GM12878 (cell line): ENCODE data around the gene USP5. TPM values are rescaled to one million over a fixed set of nuclear protein-coding genes. Genes with fewer than 3 reads are reported as not detected.

Experiments used
- ATAC-seq: fragments of 200-7000 bp; cut with Tn5 transposase; 3 replicates; pipeline ENCODE4 v1.9.1; 2020; ENCODE audit warnings: mild to moderate bottlenecking, moderate library complexity
- BruUV-seq: library from RNA; stranded (reverse); fragments of 400-500 nt; replicated peaks from 2 replicates; lab custom pipeline; 2021; lab: Mats Ljungman, UMichigan
- CTCF ChIA-PET: fragments of 300-600 bp; sonication (Branson Sonifier 250); formaldehyde crosslinking; extraction: SDS; loops from one replicate; lab custom pipeline; 2021; ENCODE audit warnings: inconsistent platforms; lab: Yijun Ruan, JAX
- POLR2A ChIA-PET: fragments of 350-600 bp; formaldehyde crosslinking; extraction: SDS; loops from one replicate; lab custom pipeline; 2021; ENCODE audit warnings: inconsistent platforms; lab: Charles Lee
- RAD21 ChIA-PET: fragments of 300-600 bp; sonication (Branson Sonifier 250); formaldehyde crosslinking; loops from one replicate; lab custom pipeline; 2023; ENCODE audit warnings: antibody characterized with exemption; ENCODE audit not compliant: unreplicated experiment; lab: Charles Lee
- SMC1A ChIA-PET: fragments of 300-600 bp; sonication (Branson Sonifier 250); formaldehyde crosslinking; loops from one replicate; lab custom pipeline; 2023; ENCODE audit not compliant: unreplicated experiment, uncharacterized antibody; lab: Charles Lee
- DNase-seq: peaks from one replicate; pipeline ENCODE4 v3.0.0-alpha.2; 2011; ENCODE audit warnings: low read depth, low spot score
- FAIRE-seq: peaks from 3 replicates; lab custom pipeline; 2011; peaks lifted over from hg19 to GRCh38; lab: Jason Lieb, UNC
- H2AFZ ChIP-seq: 2 replicates; pipeline ENCODE4 v1.6.0; 2011; ENCODE audit warnings: low read depth, low read length, control low read depth; ENCODE audit not compliant: control insufficient read depth
- H3K27ac ChIP-seq: 2 replicates; pipeline ENCODE4 v1.5.1; 2011; ENCODE audit warnings: control low read depth; ENCODE audit not compliant: control insufficient read depth, insufficient read depth
- H3K27me3 ChIP-seq, 2 experiments: replicated peaks in 1 of 2; 2 replicates each; pipeline versions ENCODE4 v1.6.0 to v1.6.1; 2011; ENCODE audit warnings: low read length in 1 of 2; ENCODE audit not compliant: control insufficient read depth in 2 of 2, insufficient read depth in 2 of 2
- H3K36me3 ChIP-seq, 2 experiments: 2 replicates each; pipeline ENCODE4 v1.5.1; 2011; ENCODE audit warnings: low read length in 1 of 2; ENCODE audit not compliant: control insufficient read depth in 2 of 2, insufficient read depth in 2 of 2
- H3K4me1 ChIP-seq: 2 replicates; pipeline ENCODE4 v1.6.1; 2011; ENCODE audit warnings: mild to moderate bottlenecking, low read length, moderate library complexity, mixed read lengths; ENCODE audit not compliant: control insufficient read depth, insufficient read depth
- H3K4me2 ChIP-seq: 2 replicates; pipeline ENCODE4 v1.6.0; 2011; ENCODE audit warnings: control low read depth; ENCODE audit not compliant: control insufficient read depth, insufficient read depth
- H3K4me3 ChIP-seq: fragments of 200-600 bp; sonication (generic); 2 replicates; pipeline ENCODE4 v1.5.1; 2016
- H3K79me2 ChIP-seq: 2 replicates; pipeline ENCODE4 v1.6.0; 2011; ENCODE audit warnings: low read length; ENCODE audit not compliant: control insufficient read depth, insufficient read depth
- H3K9ac ChIP-seq: 2 replicates; pipeline ENCODE4 v1.8.0; 2011; ENCODE audit warnings: low read length, control low read depth, mixed read lengths; ENCODE audit not compliant: control insufficient read depth, insufficient read depth
- H3K9me3 ChIP-seq: replicated peaks from 3 replicates; pipeline ENCODE4 v1.5.1; 2011; ENCODE audit warnings: mild to moderate bottlenecking, low read length; ENCODE audit not compliant: control insufficient read depth, insufficient read depth
- H4K20me1 ChIP-seq: 2 replicates; pipeline ENCODE4 v1.6.0; 2011; ENCODE audit not compliant: control insufficient read depth, insufficient read depth
- CBX3 ChIP-seq: fragments of 200-600 bp; sonication (generic); IDR thresholded peaks from 2 replicates; pipeline ENCODE4 v1.6.1; 2016; ENCODE audit warnings: low read depth, borderline replicate concordance
- CHD2 ChIP-seq: IDR thresholded peaks from 2 replicates; pipeline ENCODE4 v1.6.1; 2011; ENCODE audit warnings: low read depth, low read length, improper control_type of control experiment, borderline replicate concordance
- FOXK2 ChIP-seq: fragments of 450-650 bp; IDR thresholded peaks from 2 replicates; pipeline ENCODE4 v1.6.1; 2017; ENCODE audit warnings: mild to moderate bottlenecking, moderate library complexity
- GABPA ChIP-seq: IDR thresholded peaks from 2 replicates; pipeline ENCODE4 v1.6.1; 2014; ENCODE audit warnings: antibody characterized with exemption, low read depth, mild to moderate bottlenecking, inconsistent platforms
- NBN ChIP-seq: fragments of 450-650 bp; IDR thresholded peaks from 2 replicates; pipeline ENCODE4 v1.6.1; 2016
- SIX5 ChIP-seq: IDR thresholded peaks from 2 replicates; pipeline ENCODE4 v1.6.1; 2011; ENCODE audit warnings: mild to moderate bottlenecking, low read depth, low read length, moderate library complexity; ENCODE audit not compliant: severe bottlenecking
- WRNIP1 ChIP-seq: IDR thresholded peaks from 2 replicates; pipeline ENCODE4 v1.6.1; 2011; ENCODE audit warnings: low read depth, low read length, improper control_type of control experiment, borderline replicate concordance
- ZNF24 ChIP-seq: fragments of 450-650 bp; IDR thresholded peaks from 2 replicates; pipeline ENCODE4 v1.6.1; 2017; ENCODE audit warnings: antibody characterized with exemption, mild to moderate bottlenecking
- ZNF384 ChIP-seq: IDR thresholded peaks from 2 replicates; pipeline ENCODE4 v1.6.1; 2012; ENCODE audit warnings: low read depth, mild to moderate bottlenecking, low read length, improper control_type of control experiment, borderline replicate concordance
- WGBS: methylation state at CpG from one replicate; pipeline ENCODE4 v1.1.6; 2016; ENCODE audit warnings: low lambda C conversion rate; ENCODE audit not compliant: insufficient replicate concordance, insufficient coverage; ENCODE audit errors: missing lambda C conversion rate; 5-methylcytosine and 5-hydroxymethylcytosine counted together
- in situ Hi-C: fragments of 300-500 bp; cut with MboI; formaldehyde crosslinking; loops from 9 replicates; pipeline ENCODE4 v1.14.3; 2018; ENCODE audit warnings: mixed read lengths
- intact Hi-C: fragments of 100-400 bp; cut with micrococcal nuclease; formaldehyde crosslinking; loops from one replicate; pipeline ENCODE4 v1.14.2; 2022; ENCODE audit not compliant: unreplicated experiment
- polyA plus RNA-seq, 11 experiments: library from polyadenylated mRNA; depleted of rRNA in 4 of 11; unstranded in 6 of 11; stranded (reverse) in 5 of 11; fragments of >200 nt; fragmentation: Nextera tagmentation in 4 of 11; fragmentation: Illumina TruSeq in 1 of 11; extraction: Ambion mirVana in 4 of 11; extraction: Trizol in 1 of 11; gene quantifications; 1 replicate in 1 of 11; 2 replicates in 10 of 11; pipeline versions ENCODE4 v1.2.1 to v1.2.3, GENCODE V29; 2011 to 2016; ENCODE audit warnings: inconsistent platforms in 2 of 11, missing spikeins in 2 of 11, low read depth in 1 of 11
- total RNA-seq, 4 experiments: library from RNA; depleted of rRNA in 3 of 4; stranded (reverse); fragments of >200 nt in 3 of 4; fragmentation: Illumina TruSeq in 1 of 4; extraction: Trizol in 1 of 4; gene quantifications; 2 replicates each; pipeline versions ENCODE4 v1.2.1 to v1.2.3, GENCODE V29; 2013 to 2021

USP5 gene
- total and polyA plus RNA-seq, 10 of the 15 experiments (the other 5 are each of a cell fraction or from before 2014, with no cell fraction given) = 2.5 to 124 (median 74.6) TPM

GRCh38 chr12:6855322-6855721, 3.4 kb downstream of the USP5 start:
- no peak for FAIRE-seq
- ChIA-PET CTCF (interaction anchor here (9.9 kb wide), 1 partner anchor 14 kb away, joined by 173 read pairs; the partner anchor contains the start of genes SPSB2 and TPI1), RAD21 (interaction anchor here (5.6 kb wide), 1 partner anchor 18 kb away, joined by 41 read pairs; the partner anchor contains the start of gene SPSB2)
- no peak for ATAC-seq
- Histone ChIP-seq H3K4me3 (no peak overlapping the region), H3K27ac (no peak overlapping the region), H3K27me3 (no peaks in the 10 kb centered on the region)
- intact Hi-C loops = no loop called here
- TF ChIP-seq SIX5 = no peak
- TF ChIP-seq CBX3 = no peak
- TF ChIP-seq ZNF24 = no peak
- no peak for TF ChIP-seq ZNF384
- no peak for TF ChIP-seq NBN
- no peak for TF ChIP-seq WRNIP1
- no peak for TF ChIP-seq FOXK2
- no peak for TF ChIP-seq GABPA
- no peak for TF ChIP-seq CHD2
- TF ChIP-seq, all 136 proteins: peak for 0
- ChIA-PET SMC1A (interaction anchor here (4.8 kb wide), 1 partner anchor 12 kb away, joined by 42 read pairs; the partner anchor contains the start of gene TPI1), POLR2A (interaction anchor here (5.0 to 8.9 kb wide), 2 partner anchors 12 to 17 kb away, joined by 52 to 84 read pairs; partner anchors contain the start of genes SPSB2 and TPI1)
- Histone ChIP-seq H3K4me2 (no peak overlapping the region), H3K4me1 (peaks cover 9% of the 10 kb centered on the region; the same call in 1 of the 2 replicates), H3K9me3 (no peaks in the 10 kb centered on the region), H3K79me2 (peaks cover 25% of the 10 kb centered on the region), H4K20me1 (no peaks in the 10 kb centered on the region), H3K9ac (no peak overlapping the region), H2AFZ (no peak overlapping the region), H3K36me3 (peaks cover 31 to 32% of the 10 kb centered on the region in 2 experiments)
- in situ Hi-C loops = no loop called here
- DNase-seq = no peak
- 83% methylated on average over 14 of the region's 14 CpGs for WGBS
- BruUV-seq = no TSS peak
